GM21786 (cell line): Measurements from ENCODE around the gene SMIM26.

Experiments
- ATAC-seq: cut with Tn5 transposase; IDR thresholded peaks from one replicate; pipeline ENCODE4 v1.9.1; 2021; ENCODE audit not compliant: unreplicated experiment

Gene SMIM26

GRCh38 chr20:18578581-18578980, 11.3 kb downstream of the SMIM26 start:
- ATAC-seq: no peak

- ATAC-seq: no peak
Measured at GRCh38 chr20:18580012-18580411, 12.8 kb downstream of the SMIM26 start.

GRCh38 chr20:18585134-18585533, 17.9 kb downstream of the SMIM26 start:
- no peak for ATAC-seq

- ATAC-seq: peak; percentile 95
Measured at GRCh38 chr20:18587665-18588573, 20.7 kb downstream of the SMIM26 start, which contains the start of gene DTD1. Gene DTD1, plus strand, starts transcription at chr20:18588054. Its CDS starts 19 bp downstream, at chr20:18588073.

- peak; percentile 11 for ATAC-seq
Measured at GRCh38 chr20:18588574-18588933, 21.3 kb downstream of the SMIM26 start.

GRCh38 chr20:18589941-18590674, 22.9 kb downstream of the SMIM26 start:
- no peak for ATAC-seq

- ATAC-seq: no peak
Measured at GRCh38 chr20:18596270-18596669, 29.0 kb downstream of the SMIM26 start.

GRCh38 chr20:18609741-18610140, 42.5 kb downstream of the SMIM26 start:
- ATAC-seq: no peak

- ATAC-seq: no peak
Measured at GRCh38 chr20:18611492-18611891, 44.3 kb downstream of the SMIM26 start.

- ATAC-seq: no peak
Measured at GRCh38 chr20:18613553-18613952, 46.3 kb downstream of the SMIM26 start.

GRCh38 chr20:18614244-18614643, 47.0 kb downstream of the SMIM26 start:
- ATAC-seq: no peak

- no peak for ATAC-seq
Measured at GRCh38 chr20:18615020-18615650, 47.9 kb downstream of the SMIM26 start.
